Common myeloid progenitor, CD34-positive (primary cell): Measurements from ENCODE around the gene DAPK1.

ENCODE experiments used
- CTCF ChIA-PET: fragments of 350-600 bp; sonication (Branson Sonifier 250); formaldehyde crosslinking; loops from one replicate; lab custom pipeline; 2021; ENCODE audit warnings: antibody characterized with exemption; lab: Charles Lee
- POLR2A ChIA-PET: fragments of 350-600 bp; sonication (Branson Sonifier 250); formaldehyde crosslinking; loops from one replicate; lab custom pipeline; 2021; ENCODE audit warnings: antibody characterized with exemption; lab: Charles Lee
- DNase-seq, 3 donors: peaks; one replicate each; pipeline versions ENCODE4 v3.0.0 to v3.0.0-alpha.2; 2013
- H3K27ac ChIP-seq, 2 experiments: 1 replicate in 1 of 2; 2 replicates in 1 of 2; pipeline ENCODE4 v1.7.0; 2013; ENCODE audit warnings: inconsistent platforms in 2 of 2, low read length in 2 of 2, mild to moderate bottlenecking in 2 of 2, low read depth in 1 of 2, moderate library complexity in 1 of 2; ENCODE audit not compliant: severe bottlenecking in 2 of 2, insufficient read depth in 1 of 2, poor library complexity in 1 of 2
- H3K27me3 ChIP-seq, 5 experiments: replicated peaks in 2 of 5; 1 replicate in 3 of 5; 2 replicates in 2 of 5; pipeline versions ENCODE4 v1.6.1 to v1.7.0; 2013; ENCODE audit warnings: low read length in 4 of 5, mild to moderate bottlenecking in 2 of 5, moderate library complexity in 2 of 5, inconsistent platforms in 1 of 5; ENCODE audit not compliant: insufficient read depth in 5 of 5, control insufficient read depth in 4 of 5
- H3K36me3 ChIP-seq, 4 experiments: 1 replicate in 2 of 4; 2 replicates in 2 of 4; pipeline versions ENCODE4 v1.6.1 to v1.7.0; 2013; ENCODE audit warnings: low read length in 3 of 4, control low read depth in 1 of 4, mild to moderate bottlenecking in 1 of 4; ENCODE audit not compliant: control insufficient read depth in 4 of 4, insufficient read depth in 4 of 4
- H3K4me1 ChIP-seq, 4 experiments: 1 replicate in 3 of 4; 2 replicates in 1 of 4; pipeline versions ENCODE4 v1.6.1 to v1.7.1; 2013; ENCODE audit warnings: low read length in 3 of 4, mild to moderate bottlenecking in 3 of 4, control low read depth in 1 of 4, inconsistent platforms in 1 of 4, moderate library complexity in 1 of 4; ENCODE audit not compliant: control insufficient read depth in 4 of 4, insufficient read depth in 4 of 4; ENCODE audit errors: control extremely low read depth in 1 of 4
- H3K4me3 ChIP-seq, 7 experiments: 1 replicate in 4 of 7; 2 replicates in 3 of 7; pipeline versions ENCODE4 v1.5.1 to v1.7.0; 2013; ENCODE audit warnings: mild to moderate bottlenecking in 7 of 7, low read length in 6 of 7, moderate library complexity in 6 of 7, inconsistent platforms in 2 of 7, low read depth in 2 of 7, control low read depth in 1 of 7; ENCODE audit not compliant: insufficient read depth in 4 of 7, control insufficient read depth in 1 of 7; ENCODE audit errors: extremely low read depth in 1 of 7
- H3K9me3 ChIP-seq, 5 experiments: 1 replicate in 4 of 5; 2 replicates in 1 of 5; pipeline versions ENCODE4 v1.6.1 to v1.7.1; 2013; ENCODE audit warnings: low read length in 4 of 5, mild to moderate bottlenecking in 2 of 5, inconsistent platforms in 1 of 5, low read depth in 1 of 5, moderate library complexity in 1 of 5; ENCODE audit not compliant: control insufficient read depth in 4 of 5, insufficient read depth in 2 of 5; ENCODE audit errors: control extremely low read depth in 1 of 5
- WGBS: methylation state at CpG from one replicate; pipeline ENCODE4 v1.1.5; 2013; ENCODE audit not compliant: insufficient coverage; 5-methylcytosine and 5-hydroxymethylcytosine counted together

The DAPK1 gene

GRCh38 chr9:87481890-87482855, 15.5 kb upstream of the DAPK1 start:
- CTCF ChIA-PET, result interaction anchor here (0.6 to 1.4 kb wide), 4 partner anchors 10 to 147 kb away, joined by 3 to 4 read pairs (median 4); no protein-coding TSS in a partner anchor
- POLR2A ChIA-PET, result no interaction called here

GRCh38 chr9:87490225-87490624, 7.4 kb upstream of the DAPK1 start:
- POLR2A ChIA-PET, result interaction anchor here (0.7 kb wide), 1 partner anchor 152 kb away, joined by 3 read pairs; no protein-coding TSS in a partner anchor

More at GRCh38 chr9:87481890-87482855, 15.5 kb upstream of the DAPK1 start:
- no peak overlapping the region for H3K27ac ChIP-seq
- no peaks in the 10 kb centered on the region for H3K36me3 ChIP-seq
- 88% methylated on average over 2 of the region's 4 CpGs for WGBS
- H3K4me1 ChIP-seq, result peaks cover 0 to 25% (median 17%) of the 10 kb centered on the region in 4 experiments
- no peak overlapping the region for H3K4me3 ChIP-seq
- no peaks in the 10 kb centered on the region for H3K9me3 ChIP-seq
- DNase-seq, result no peak
- H3K27me3 ChIP-seq, result no peaks in the 10 kb centered on the region

GRCh38 chr9:87490907-87491306, 6.8 kb upstream of the DAPK1 start:
- POLR2A ChIA-PET, result no interaction called here
- DNase-seq, result no peak
- H3K4me1 ChIP-seq, result peaks cover 15 to 53% (median 24%) of the 10 kb centered on the region in 4 experiments
- no peaks in the 10 kb centered on the region for H3K36me3 ChIP-seq
- no peak overlapping the region for H3K27ac ChIP-seq
- no peaks in the 10 kb centered on the region for H3K9me3 ChIP-seq
- H3K4me3 ChIP-seq, result no peak overlapping the region
- CTCF ChIA-PET, result no interaction called here
- H3K27me3 ChIP-seq, result no peaks in the 10 kb centered on the region

More at GRCh38 chr9:87490225-87490624, 7.4 kb upstream of the DAPK1 start:
- H3K9me3 ChIP-seq, result no peaks in the 10 kb centered on the region
- no peak overlapping the region for H3K27ac ChIP-seq
- CTCF ChIA-PET, result interaction anchor here (1.3 kb wide), 1 partner anchor 11 kb away, joined by 3 read pairs; no protein-coding TSS in a partner anchor
- H3K4me1 ChIP-seq, result peaks cover 11 to 46% (median 19%) of the 10 kb centered on the region in 4 experiments
- no peak overlapping the region for H3K4me3 ChIP-seq
- H3K36me3 ChIP-seq, result no peaks in the 10 kb centered on the region
- no peak for DNase-seq
- no peaks in the 10 kb centered on the region for H3K27me3 ChIP-seq

- peak in 1 of 3 donors; percentile 53 for DNase-seq
- ChIA-PET POLR2A (no interaction called here), CTCF (no interaction called here)
- WGBS, result 20% methylated on average over 3 of the region's 3 CpGs
- no peak overlapping the region for H3K4me3 ChIP-seq
- no peaks in the 10 kb centered on the region for H3K27me3 ChIP-seq
- no peaks in the 10 kb centered on the region for H3K36me3 ChIP-seq
- no peak overlapping the region for H3K27ac ChIP-seq
- no peaks in the 10 kb centered on the region for H3K9me3 ChIP-seq
- peaks cover 15 to 59% (median 28%) of the 10 kb centered on the region in 4 experiments for H3K4me1 ChIP-seq
Measured at GRCh38 chr9:87491523-87491922, 6.1 kb upstream of the DAPK1 start.

GRCh38 chr9:87492642-87493041, 5.0 kb upstream of the DAPK1 start:
- Histone ChIP-seq H3K4me3 (no peak overlapping the region), H3K9me3 (no peaks in the 10 kb centered on the region), H3K27me3 (no peaks in the 10 kb centered on the region), H3K27ac (no peak overlapping the region), H3K4me1 (peaks cover 19 to 64% (median 34%) of the 10 kb centered on the region in 4 experiments), H3K36me3 (no peaks in the 10 kb centered on the region)
- CTCF ChIA-PET, result interaction anchor here (0.8 kb wide), 1 partner anchor 10 kb away, joined by 3 read pairs; no protein-coding TSS in a partner anchor
- POLR2A ChIA-PET, result no interaction called here
- no peak for DNase-seq
- 0% methylated on average over 1 of the region's 3 CpGs for WGBS

GRCh38 chr9:87494970-87495471, 2.6 kb upstream of the DAPK1 start:
- ChIA-PET POLR2A (no interaction called here), CTCF (interaction anchor here (1.1 to 1.8 kb wide), 2 partner anchors 49 to 157 kb away, joined by 3 to 9 read pairs; no protein-coding TSS in a partner anchor)
- no peak overlapping the region for H3K27ac ChIP-seq
- H3K9me3 ChIP-seq, result no peaks in the 10 kb centered on the region
- H3K36me3 ChIP-seq, result peaks cover 0 to 3% (median 0%) of the 10 kb centered on the region in 4 experiments
- peak overlapping the region in 2 of 7 experiments; percentile 17 to 25 for H3K4me3 ChIP-seq
- H3K27me3 ChIP-seq, result no peaks in the 10 kb centered on the region
- H3K4me1 ChIP-seq, result peaks cover 20 to 72% (median 41%) of the 10 kb centered on the region in 4 experiments
- WGBS, result 7% methylated on average over 2 of the region's 2 CpGs
- DNase-seq, result peak; percentile 60 to 92 (median 84)
